Activated CD8-positive, alpha-beta memory T cell treated with anti-CD3 and anti-CD28 coated beads for 48 hours (primary cell): Measurements from ENCODE around the gene PLCH1.

Experiments
- DNase-seq, 3 experiments: peaks; one replicate each; pipeline ENCODE4 v3.0.0-alpha.2; 2020; ENCODE audit warnings: low read depth in 2 of 3, low spot score in 2 of 3

Gene PLCH1

GRCh38 chr3:155690921-155691320 lies 54.0 kb downstream of the PLCH1 start:
- no peak for DNase-seq

GRCh38 chr3:155688481-155688880 lies 56.4 kb downstream of the PLCH1 start:
- DNase-seq: no peak

- no peak for DNase-seq
Observed at GRCh38 chr3:155683344-155683720, 61.5 kb downstream of the PLCH1 start.

GRCh38 chr3:155682426-155683343 lies 62.2 kb downstream of the PLCH1 start:
- no peak for DNase-seq

- no peak for DNase-seq
Observed at GRCh38 chr3:155676252-155676981, 68.5 kb downstream of the PLCH1 start.

GRCh38 chr3:155675094-155675493 lies 69.8 kb downstream of the PLCH1 start:
- no peak for DNase-seq

- no peak for DNase-seq
Observed at GRCh38 chr3:155673421-155673820, 71.5 kb downstream of the PLCH1 start.

GRCh38 chr3:155670335-155670734 lies 74.5 kb downstream of the PLCH1 start:
- DNase-seq: no peak

- no peak for DNase-seq
Observed at GRCh38 chr3:155667988-155668387, 76.9 kb downstream of the PLCH1 start.

GRCh38 chr3:155664925-155665695 lies 79.8 kb downstream of the PLCH1 start:
- no peak for DNase-seq

- no peak for DNase-seq
Observed at GRCh38 chr3:155663467-155664212, 81.2 kb downstream of the PLCH1 start.

GRCh38 chr3:155661760-155662159 lies 83.1 kb downstream of the PLCH1 start:
- DNase-seq: no peak

- no peak for DNase-seq
Observed at GRCh38 chr3:155661042-155661441, 83.8 kb downstream of the PLCH1 start.

GRCh38 chr3:155658671-155659261 lies 86.1 kb downstream of the PLCH1 start:
- no peak for DNase-seq

- DNase-seq: no peak
Observed at GRCh38 chr3:155658006-155658405, 86.9 kb downstream of the PLCH1 start.

GRCh38 chr3:155657161-155657560 lies 87.7 kb downstream of the PLCH1 start:
- DNase-seq: no peak

- no peak for DNase-seq
Observed at GRCh38 chr3:155656466-155656865, 88.4 kb downstream of the PLCH1 start.

GRCh38 chr3:155651489-155652218 lies 93.2 kb downstream of the PLCH1 start:
- DNase-seq: no peak

- no peak for DNase-seq
Observed at GRCh38 chr3:155648013-155648591, 96.8 kb downstream of the PLCH1 start.
